ENCODE measurements around the gene ZNF385D. TPM values are rescaled to one million over a fixed set of nuclear protein-coding genes. Genes with fewer than 3 reads are reported as not detected.

The ZNF385D gene
- total RNA-seq, 1 donor from 2014 or later, result 0.41 TPM

- Mint-ChIP-seq H3K4me1 (ENCODE audit: unreplicated experiment) (peaks cover 3% of the 10 kb centered on the region), H3K9me3 (ENCODE audit: unreplicated experiment) (no peaks in the 10 kb centered on the region), H3K4me3 (ENCODE audit: unreplicated experiment) (no peak overlapping the region), H3K27ac (ENCODE audit: unreplicated experiment) (no peak overlapping the region), H3K36me3 (ENCODE audit: low read depth, unreplicated experiment) (no peaks in the 10 kb centered on the region), H3K27me3 (ENCODE audit: unreplicated experiment) (no peaks in the 10 kb centered on the region)
- no peak for TF ChIP-seq CTCF (IDR thresholded peaks at IDR 0.05; ENCODE audit: unreplicated experiment)
- no peak for DNase-seq (ENCODE audit: low spot score)
Measured at GRCh38 chr3:21377071-21377769, 373.8 kb downstream of the ZNF385D start.

- no peak for TF ChIP-seq CTCF (IDR thresholded peaks at IDR 0.05; ENCODE audit: unreplicated experiment)
- H3K36me3 Mint-ChIP-seq (ENCODE audit: low read depth, unreplicated experiment), result no peaks in the 10 kb centered on the region
- DNase-seq (ENCODE audit: low spot score), result no peak
- H3K4me1 Mint-ChIP-seq (ENCODE audit: unreplicated experiment), result peaks cover 3% of the 10 kb centered on the region
- H3K4me3 Mint-ChIP-seq (ENCODE audit: unreplicated experiment), result no peak overlapping the region
- H3K9me3 Mint-ChIP-seq (ENCODE audit: unreplicated experiment), result no peaks in the 10 kb centered on the region
- no peak overlapping the region for H3K27ac Mint-ChIP-seq (ENCODE audit: unreplicated experiment)
- no peaks in the 10 kb centered on the region for H3K27me3 Mint-ChIP-seq (ENCODE audit: unreplicated experiment)
Measured at GRCh38 chr3:21372316-21372715, 378.7 kb downstream of the ZNF385D start.

Data from endothelial cell (in vitro differentiated cells).